Esophagus muscularis mucosa (tissue), 3 donors: ENCODE results near the gene OR10J5.

ENCODE experiments used
- CTCF ChIP-seq, 3 experiments: fragments of 200-600 bp in 2 of 3; fragments of 450-650 bp in 1 of 3; sonication (generic) in 2 of 3; IDR thresholded peaks; one replicate each; pipeline ENCODE4 v1.5.1; 2017 to 2019; ENCODE audit warnings: antibody characterized with exemption in 3 of 3, mild to moderate bottlenecking in 2 of 3, moderate library complexity in 1 of 3
- POLR2AphosphoS5 ChIP-seq, 2 donors: sonication (generic); formaldehyde crosslinking; IDR thresholded peaks; one replicate each; pipeline ENCODE4 v1.6.1; 2017; ENCODE audit warnings: antibody characterized with exemption in 2 of 2

GRCh38 chr1:159577446-159577845 lies 41.6 kb upstream of the OR10J5 start:
- TF ChIP-seq POLR2AphosphoS5 (IDR thresholded peaks at IDR 0.05) (no peak), CTCF (IDR thresholded peaks at IDR 0.05) (no peak)
